DND-41 (cell line): ENCODE results near the gene PADI2.

ENCODE experiments used
- ATAC-seq: fragments of 200-7000 bp; cut with Tn5 transposase; 3 replicates; pipeline ENCODE4 v1.9.1; 2021; ENCODE audit warnings: low read depth; ENCODE audit not compliant: insufficient read depth
- DNase-seq: peaks from one replicate; pipeline ENCODE4 v3.0.0-alpha.2; 2020
- H2AFZ ChIP-seq: 2 replicates; pipeline ENCODE4 v1.6.0; 2012; ENCODE audit warnings: low read depth, low read length
- H3K27ac ChIP-seq: 2 replicates; pipeline ENCODE4 v1.5.1; 2012; ENCODE audit warnings: low read length, inconsistent platforms
- H3K27me3 ChIP-seq: fragments of 200-600 bp; sonication (generic); 2 replicates; pipeline ENCODE4 v1.6.0; 2012; ENCODE audit warnings: low read length, mild to moderate bottlenecking, inconsistent platforms; ENCODE audit not compliant: insufficient read depth, poor library complexity
- H3K36me3 ChIP-seq: 2 replicates; pipeline ENCODE4 v1.5.1; 2012; ENCODE audit warnings: low read length, inconsistent platforms; ENCODE audit not compliant: insufficient read depth
- H3K4me1 ChIP-seq: 2 replicates; pipeline ENCODE4 v1.5.1; 2012; ENCODE audit warnings: mild to moderate bottlenecking, low read length; ENCODE audit not compliant: insufficient read depth
- H3K4me2 ChIP-seq: 2 replicates; pipeline ENCODE4 v1.6.0; 2012; ENCODE audit warnings: mild to moderate bottlenecking, moderate library complexity, low read length, inconsistent platforms; ENCODE audit not compliant: insufficient read depth
- H3K4me3 ChIP-seq, 2 experiments: fragments of 200-600 bp in 1 of 2; shearing (Covaris generic) in 1 of 2; 2 replicates each; pipeline ENCODE4 v1.5.1; 2012 to 2016; ENCODE audit warnings: inconsistent platforms in 2 of 2, low read length in 2 of 2, mild to moderate bottlenecking in 2 of 2, low read depth in 1 of 2, moderate library complexity in 1 of 2
- H3K79me2 ChIP-seq: 2 replicates; pipeline ENCODE4 v1.6.0; 2012; ENCODE audit warnings: low read length, inconsistent platforms; ENCODE audit not compliant: insufficient read depth
- H3K9ac ChIP-seq: 2 replicates; pipeline ENCODE4 v1.6.0; 2012; ENCODE audit warnings: low read depth, mild to moderate bottlenecking, inconsistent platforms, low read length, moderate library complexity
- H3K9me3 ChIP-seq: 2 replicates; pipeline ENCODE4 v1.5.1; 2012; ENCODE audit warnings: low read length, moderate library complexity, mild to moderate bottlenecking, inconsistent platforms; ENCODE audit not compliant: insufficient read depth, severe bottlenecking
- H4K20me1 ChIP-seq: 2 replicates; pipeline ENCODE4 v1.6.0; 2012; ENCODE audit warnings: low read length; ENCODE audit not compliant: insufficient read depth
- EZH2 ChIP-seq: IDR thresholded peaks from 3 replicates; pipeline ENCODE4 v1.6.1; 2012; ENCODE audit warnings: borderline replicate concordance, low read depth, mild to moderate bottlenecking, moderate library complexity, low read length, inconsistent platforms; ENCODE audit not compliant: severe bottlenecking
- TF ChIP-seq, protein P1 (sequence below): IDR thresholded peaks from 2 replicates; pipeline ENCODE4 v1.5.1; 2012; ENCODE audit warnings: borderline replicate concordance, low read length, moderate library complexity, mild to moderate bottlenecking; ENCODE audit not compliant: poor library complexity, severe bottlenecking; ENCODE audit errors: extremely low read depth

PADI2 gene

DNA sequence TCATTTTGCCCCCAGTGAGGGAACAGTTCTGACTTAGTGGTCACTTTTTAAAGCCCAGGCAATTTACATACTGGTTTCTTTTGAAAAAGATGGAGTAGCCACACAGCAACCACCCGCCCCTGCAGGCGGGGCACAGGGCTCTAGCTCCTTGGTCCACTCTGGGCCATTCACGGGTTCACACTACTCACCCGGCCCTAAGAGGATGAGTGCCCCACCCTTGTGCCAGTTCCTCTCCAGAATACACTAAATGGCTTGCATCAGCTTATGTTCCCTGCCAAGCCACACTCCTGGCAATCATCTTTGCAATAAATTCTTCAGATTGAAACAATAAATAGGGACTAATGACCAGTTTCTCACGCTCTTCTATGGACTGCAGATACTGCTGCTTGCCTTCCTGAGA lies 91.8 kb downstream of the PADI2 start:
- Histone ChIP-seq H3K79me2 (peaks cover 2% of the 10 kb centered on the region; the same call in 1 of the 2 replicates), H4K20me1 (no peaks in the 10 kb centered on the region; the same call in 1 of the 2 replicates), H3K4me3 (no peak overlapping the region), H3K36me3 (peaks cover 86% of the 10 kb centered on the region), H3K4me1 (no peaks in the 10 kb centered on the region), H3K27ac (no peak overlapping the region), H3K4me2 (no peak overlapping the region), H2AFZ (no peak overlapping the region), H3K27me3 (no peaks in the 10 kb centered on the region), H3K9me3 (no peaks in the 10 kb centered on the region), H3K9ac (no peak overlapping the region)
- DNase-seq (no peak), ATAC-seq (no peak)
- TF ChIP-seq EZH2: no peak
- TF ChIP-seq, protein P1, sequence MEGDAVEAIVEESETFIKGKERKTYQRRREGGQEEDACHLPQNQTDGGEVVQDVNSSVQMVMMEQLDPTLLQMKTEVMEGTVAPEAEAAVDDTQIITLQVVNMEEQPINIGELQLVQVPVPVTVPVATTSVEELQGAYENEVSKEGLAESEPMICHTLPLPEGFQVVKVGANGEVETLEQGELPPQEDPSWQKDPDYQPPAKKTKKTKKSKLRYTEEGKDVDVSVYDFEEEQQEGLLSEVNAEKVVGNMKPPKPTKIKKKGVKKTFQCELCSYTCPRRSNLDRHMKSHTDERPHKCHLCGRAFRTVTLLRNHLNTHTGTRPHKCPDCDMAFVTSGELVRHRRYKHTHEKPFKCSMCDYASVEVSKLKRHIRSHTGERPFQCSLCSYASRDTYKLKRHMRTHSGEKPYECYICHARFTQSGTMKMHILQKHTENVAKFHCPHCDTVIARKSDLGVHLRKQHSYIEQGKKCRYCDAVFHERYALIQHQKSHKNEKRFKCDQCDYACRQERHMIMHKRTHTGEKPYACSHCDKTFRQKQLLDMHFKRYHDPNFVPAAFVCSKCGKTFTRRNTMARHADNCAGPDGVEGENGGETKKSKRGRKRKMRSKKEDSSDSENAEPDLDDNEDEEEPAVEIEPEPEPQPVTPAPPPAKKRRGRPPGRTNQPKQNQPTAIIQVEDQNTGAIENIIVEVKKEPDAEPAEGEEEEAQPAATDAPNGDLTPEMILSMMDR: no peak

DNA sequence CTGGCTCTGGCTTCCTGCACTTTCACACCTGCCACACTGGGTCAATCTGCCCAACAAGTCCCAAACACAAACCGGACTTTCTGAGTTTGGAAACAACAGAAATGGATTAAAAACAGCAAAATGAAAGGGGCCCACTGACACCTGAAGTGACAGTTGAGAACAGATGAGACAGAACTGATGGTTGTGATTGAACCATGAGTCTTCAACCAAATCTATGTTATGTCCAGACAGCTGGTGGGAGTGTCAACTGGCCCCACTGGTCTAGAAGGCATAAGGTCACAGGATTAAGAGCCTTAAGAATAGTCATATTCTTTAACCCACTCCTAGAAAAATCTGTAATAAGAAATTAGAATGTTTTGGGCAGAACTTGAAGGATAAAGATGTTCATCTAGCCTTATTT lies 94.5 kb downstream of the PADI2 start:
- no peak overlapping the region for H3K4me2 ChIP-seq
- no peak overlapping the region for H3K27ac ChIP-seq
- 0 out of 2 replicates have a peak, but pooled peaks cover 2% of the 10 kb centered on the region for H3K79me2 ChIP-seq
- no peak overlapping the region for H3K9ac ChIP-seq
- H3K27me3 ChIP-seq: no peaks in the 10 kb centered on the region
- DNase-seq: no peak
- peaks cover 95% of the 10 kb centered on the region for H3K36me3 ChIP-seq
- no peaks in the 10 kb centered on the region for H4K20me1 ChIP-seq
- ATAC-seq: no peak
- H3K4me3 ChIP-seq: no peak overlapping the region
- no peaks in the 10 kb centered on the region for H3K4me1 ChIP-seq
- no peaks in the 10 kb centered on the region for H3K9me3 ChIP-seq
- TF ChIP-seq, protein P1: no peak
- no peak for TF ChIP-seq EZH2
- no peak overlapping the region for H2AFZ ChIP-seq

DNA sequence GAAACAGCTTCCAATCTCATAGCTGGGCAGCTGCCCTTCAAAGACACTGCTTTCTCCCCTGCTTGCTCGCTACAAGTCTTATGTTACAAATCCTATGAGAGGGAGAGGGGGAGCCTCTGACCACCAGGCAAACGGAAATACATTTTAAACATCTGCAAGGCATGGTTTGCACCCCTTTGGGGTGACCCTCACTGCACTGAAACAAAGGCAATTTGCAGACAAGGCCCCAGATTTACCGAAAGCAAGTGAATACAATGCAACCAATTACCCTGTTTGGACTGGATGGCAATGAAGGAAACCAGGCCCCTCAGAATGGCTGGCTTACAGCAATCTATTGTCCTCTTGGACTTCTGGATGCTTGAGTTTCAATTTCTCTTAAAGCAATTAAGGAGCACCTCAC lies 95.7 kb downstream of the PADI2 start:
- H3K4me1 ChIP-seq: no peaks in the 10 kb centered on the region
- H3K27ac ChIP-seq: no peak overlapping the region
- H3K27me3 ChIP-seq: no peaks in the 10 kb centered on the region
- DNase-seq (no peak), ATAC-seq (no peak)
- no peak overlapping the region for H2AFZ ChIP-seq
- no peaks in the 10 kb centered on the region for H3K9me3 ChIP-seq
- no peaks in the 10 kb centered on the region for H4K20me1 ChIP-seq
- peaks cover 94% of the 10 kb centered on the region for H3K36me3 ChIP-seq
- no peak overlapping the region for H3K9ac ChIP-seq
- H3K4me2 ChIP-seq: no peak overlapping the region
- no peak for TF ChIP-seq EZH2
- TF ChIP-seq, protein P1: no peak
- H3K79me2 ChIP-seq: no peaks in the 10 kb centered on the region
- H3K4me3 ChIP-seq: no peak overlapping the region

DNA sequence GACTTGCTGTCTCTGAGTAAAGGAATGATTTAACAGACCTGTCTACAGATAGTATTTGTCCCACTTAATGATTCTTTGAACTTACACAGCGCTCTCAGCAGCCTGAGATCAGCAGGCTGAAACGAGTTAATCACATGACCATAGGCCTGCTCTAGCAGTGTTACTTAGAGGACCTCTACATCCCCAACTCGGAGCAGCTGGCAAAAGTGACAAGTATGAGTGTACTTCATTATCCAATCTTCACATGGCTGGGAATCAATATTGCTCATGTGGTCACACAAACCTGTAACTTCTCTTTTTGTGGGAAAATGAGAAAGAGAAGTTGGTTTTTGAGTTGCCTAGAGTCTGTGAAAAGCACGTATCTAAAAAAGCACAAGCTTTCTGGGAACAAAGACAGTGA lies 96.1 kb downstream of the PADI2 start:
- Histone ChIP-seq H3K79me2 (no peaks in the 10 kb centered on the region), H4K20me1 (no peaks in the 10 kb centered on the region), H3K27ac (no peak overlapping the region), H3K4me2 (no peak overlapping the region), H3K9me3 (no peaks in the 10 kb centered on the region), H3K27me3 (no peaks in the 10 kb centered on the region), H2AFZ (no peak overlapping the region), H3K36me3 (peaks cover 94% of the 10 kb centered on the region), H3K4me3 (no peak overlapping the region), H3K9ac (no peak overlapping the region), H3K4me1 (no peaks in the 10 kb centered on the region)
- TF ChIP-seq EZH2: no peak
- TF ChIP-seq, protein P1: no peak
- no peak for DNase-seq
- ATAC-seq: no peak
